Stimulated activated naive CD8-positive, alpha-beta T cell treated with anti-CD3 and anti-CD28 coated beads, Interleukin-15, amount 100 ng/mL, for 72 hours (primary cell): Measurements from ENCODE around the gene ZNRF3.

Source experiments
- ATAC-seq: fragments of 150-1000 bp; cut with Tn5 transposase; 2 replicates; pipeline ENCODE4 v1.10.0; 2021; ENCODE audit warnings: mild to moderate bottlenecking, moderate library complexity
- DNase-seq, 2 donors: peaks; one replicate each; pipeline ENCODE4 v3.0.0; 2021 to 2022
- H3K27ac Mint-ChIP-seq, 2 donors: one replicate each; pipeline ENCODE4 v1.8.0; 2022; ENCODE audit warnings: mild to moderate bottlenecking in 2 of 2, mixed read lengths in 2 of 2, moderate library complexity in 2 of 2
- H3K27me3 Mint-ChIP-seq: one replicate; pipeline ENCODE4 v1.8.0; 2022; ENCODE audit warnings: mixed read lengths
- H3K4me1 Mint-ChIP-seq: one replicate; pipeline ENCODE4 v1.8.0; 2022; ENCODE audit warnings: mild to moderate bottlenecking, mixed read lengths
- H3K4me3 Mint-ChIP-seq, 2 donors: one replicate each; pipeline ENCODE4 v1.8.0; 2022; ENCODE audit warnings: mild to moderate bottlenecking in 2 of 2, mixed read lengths in 2 of 2, moderate library complexity in 1 of 2
- H3K9me3 Mint-ChIP-seq, 2 donors: one replicate each; pipeline ENCODE4 v1.8.0; 2022; ENCODE audit warnings: mixed read lengths in 2 of 2

The ZNRF3 gene

DNA sequence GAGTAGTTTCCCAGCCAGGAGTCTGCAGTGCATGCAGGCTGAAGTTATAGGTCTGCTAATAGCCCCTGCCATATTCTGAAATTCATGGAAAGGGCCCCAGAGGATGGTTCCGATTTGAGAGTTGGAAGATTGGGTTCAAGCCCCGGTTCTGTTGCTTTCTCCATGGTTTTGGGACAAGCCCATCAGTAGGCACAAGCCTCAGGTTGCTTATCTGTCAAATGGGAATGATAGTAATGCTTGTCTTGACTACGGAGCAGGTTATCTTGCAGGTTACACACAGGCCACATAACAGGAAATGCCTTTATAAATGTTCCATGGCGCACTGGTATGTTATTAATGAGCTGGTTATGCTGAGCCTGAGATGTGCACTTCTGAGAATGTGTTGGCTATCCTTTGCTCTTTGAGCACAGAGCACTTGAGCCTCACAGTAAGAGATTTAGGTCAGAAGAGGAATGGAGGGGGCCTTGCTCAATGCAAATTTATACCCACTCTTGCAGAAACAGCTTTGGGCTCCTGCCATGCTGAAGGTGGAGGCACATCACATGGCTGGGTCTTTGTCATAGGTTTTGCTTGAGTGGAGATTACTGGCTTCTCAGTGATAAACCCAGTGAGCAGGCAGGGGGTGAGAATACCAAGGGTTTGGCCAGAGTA, 47.1 kb downstream of the ZNRF3 start:
- H3K4me3 Mint-ChIP-seq: no peak overlapping the region
- H3K9me3 Mint-ChIP-seq: no peaks in the 10 kb centered on the region
- H3K4me1 Mint-ChIP-seq: peaks cover 15% of the 10 kb centered on the region
- ATAC-seq: no peak
- no peak overlapping the region for H3K27ac Mint-ChIP-seq
- DNase-seq: no peak
- peaks cover 87% of the 10 kb centered on the region for H3K27me3 Mint-ChIP-seq

DNA sequence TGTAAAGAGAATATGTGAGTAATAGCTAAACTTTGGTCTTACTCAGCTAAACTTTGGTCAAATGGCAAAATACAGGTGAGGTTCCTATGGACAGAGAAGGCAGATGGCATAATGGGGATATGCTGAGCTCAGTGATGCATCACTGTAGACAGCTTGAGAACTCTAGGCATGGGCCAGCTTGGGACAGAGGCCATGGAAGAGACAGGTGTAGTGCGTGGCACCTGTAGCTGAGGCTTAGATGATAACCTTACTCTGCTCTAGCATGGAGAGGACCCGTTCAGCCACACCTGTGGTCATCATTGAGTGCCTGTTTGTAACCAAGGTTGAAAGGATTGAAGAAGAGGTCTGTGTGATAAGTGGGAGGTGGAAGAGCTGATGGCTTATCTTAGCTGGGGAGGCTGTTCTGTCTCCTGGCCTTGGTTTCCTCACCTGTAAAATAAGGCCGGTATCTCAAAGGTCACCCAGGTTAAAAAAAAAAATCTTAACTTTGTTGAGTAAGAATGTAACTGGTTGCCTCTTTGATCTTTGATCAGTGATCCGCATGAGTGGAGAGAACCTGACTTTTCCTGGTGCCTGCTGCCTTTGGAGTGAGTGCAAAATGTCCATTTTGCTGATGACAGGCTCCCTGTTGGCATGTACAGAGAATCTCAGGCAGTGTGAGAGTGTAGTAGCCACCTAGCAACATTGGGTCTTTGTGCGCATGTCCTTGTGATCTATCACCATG, 48.6 kb downstream of the ZNRF3 start:
- ATAC-seq (peak; percentile 23), DNase-seq (no peak)
- H3K27ac Mint-ChIP-seq: no peak overlapping the region
- H3K27me3 Mint-ChIP-seq: peaks cover 91% of the 10 kb centered on the region
- no peak overlapping the region for H3K4me3 Mint-ChIP-seq
- no peaks in the 10 kb centered on the region for H3K9me3 Mint-ChIP-seq
- peaks cover 9% of the 10 kb centered on the region for H3K4me1 Mint-ChIP-seq

DNA sequence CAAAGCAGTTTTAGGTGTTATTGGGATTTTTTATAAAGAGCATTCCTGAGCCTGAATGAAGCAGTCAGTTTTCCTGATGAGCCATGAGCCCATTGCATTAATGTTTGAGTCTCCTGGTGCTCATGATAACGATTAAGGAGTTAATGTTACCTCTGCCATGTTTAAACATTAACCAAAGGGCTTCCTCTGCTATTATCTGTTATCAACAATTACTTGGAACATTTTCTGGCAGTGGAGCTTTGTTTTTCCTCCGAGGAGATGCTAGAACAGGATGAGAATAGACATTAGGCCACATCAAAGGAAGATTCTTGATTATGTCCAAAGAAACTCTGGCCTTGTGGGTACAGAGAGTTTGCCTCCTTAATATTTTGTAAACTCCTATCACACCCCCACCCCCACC, 49.9 kb downstream of the ZNRF3 start:
- Mint-ChIP-seq H3K4me1 (peaks cover 9% of the 10 kb centered on the region), H3K9me3 (no peaks in the 10 kb centered on the region), H3K4me3 (no peak overlapping the region), H3K27ac (no peak overlapping the region), H3K27me3 (peaks cover 81% of the 10 kb centered on the region)
- ATAC-seq: no peak
- DNase-seq: no peak

GRCh38 chr22:28934026-28934425, 50.7 kb downstream of the ZNRF3 start:
- no peak overlapping the region for H3K27ac Mint-ChIP-seq
- H3K27me3 Mint-ChIP-seq: peaks cover 81% of the 10 kb centered on the region
- H3K4me1 Mint-ChIP-seq: peaks cover 9% of the 10 kb centered on the region
- no peaks in the 10 kb centered on the region for H3K9me3 Mint-ChIP-seq
- H3K4me3 Mint-ChIP-seq: no peak overlapping the region
- no peak for DNase-seq
- no peak for ATAC-seq

GRCh38 chr22:28935140-28935539, 51.8 kb downstream of the ZNRF3 start:
- no peaks in the 10 kb centered on the region for H3K9me3 Mint-ChIP-seq
- H3K27me3 Mint-ChIP-seq: peaks cover 88% of the 10 kb centered on the region
- peaks cover 9% of the 10 kb centered on the region for H3K4me1 Mint-ChIP-seq
- no peak overlapping the region for H3K27ac Mint-ChIP-seq
- DNase-seq (no peak), ATAC-seq (no peak)
- no peak overlapping the region for H3K4me3 Mint-ChIP-seq

DNA sequence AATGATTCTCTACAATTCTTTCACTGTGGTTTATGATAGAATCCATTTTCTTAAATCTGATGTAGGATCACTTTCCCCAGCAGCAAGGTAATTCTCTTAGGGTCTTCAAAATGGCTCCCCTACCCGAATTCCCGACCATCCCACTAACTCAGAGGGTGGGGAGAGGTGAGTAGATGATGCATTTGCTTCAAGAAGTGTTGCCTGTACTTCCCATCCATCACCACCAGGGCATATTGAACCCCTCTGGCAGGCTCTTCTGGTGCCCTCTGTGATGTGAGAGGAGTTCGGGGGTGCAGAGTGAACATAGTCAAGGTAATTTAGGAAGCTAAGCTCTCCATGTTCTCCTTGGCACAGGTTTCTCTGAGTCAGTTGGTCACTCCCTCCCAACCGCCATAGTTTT, 52.3 kb downstream of the ZNRF3 start:
- peaks cover 85% of the 10 kb centered on the region for H3K27me3 Mint-ChIP-seq
- H3K4me1 Mint-ChIP-seq: peaks cover 9% of the 10 kb centered on the region
- DNase-seq: no peak
- H3K27ac Mint-ChIP-seq: no peak overlapping the region
- no peak overlapping the region for H3K4me3 Mint-ChIP-seq
- no peaks in the 10 kb centered on the region for H3K9me3 Mint-ChIP-seq
- no peak for ATAC-seq

GRCh38 chr22:28936200-28936599, 52.8 kb downstream of the ZNRF3 start:
- Mint-ChIP-seq H3K4me3 (no peak overlapping the region), H3K4me1 (peaks cover 9% of the 10 kb centered on the region), H3K27me3 (peaks cover 85% of the 10 kb centered on the region), H3K27ac (no peak overlapping the region), H3K9me3 (no peaks in the 10 kb centered on the region)
- ATAC-seq (no peak), DNase-seq (no peak)

DNA sequence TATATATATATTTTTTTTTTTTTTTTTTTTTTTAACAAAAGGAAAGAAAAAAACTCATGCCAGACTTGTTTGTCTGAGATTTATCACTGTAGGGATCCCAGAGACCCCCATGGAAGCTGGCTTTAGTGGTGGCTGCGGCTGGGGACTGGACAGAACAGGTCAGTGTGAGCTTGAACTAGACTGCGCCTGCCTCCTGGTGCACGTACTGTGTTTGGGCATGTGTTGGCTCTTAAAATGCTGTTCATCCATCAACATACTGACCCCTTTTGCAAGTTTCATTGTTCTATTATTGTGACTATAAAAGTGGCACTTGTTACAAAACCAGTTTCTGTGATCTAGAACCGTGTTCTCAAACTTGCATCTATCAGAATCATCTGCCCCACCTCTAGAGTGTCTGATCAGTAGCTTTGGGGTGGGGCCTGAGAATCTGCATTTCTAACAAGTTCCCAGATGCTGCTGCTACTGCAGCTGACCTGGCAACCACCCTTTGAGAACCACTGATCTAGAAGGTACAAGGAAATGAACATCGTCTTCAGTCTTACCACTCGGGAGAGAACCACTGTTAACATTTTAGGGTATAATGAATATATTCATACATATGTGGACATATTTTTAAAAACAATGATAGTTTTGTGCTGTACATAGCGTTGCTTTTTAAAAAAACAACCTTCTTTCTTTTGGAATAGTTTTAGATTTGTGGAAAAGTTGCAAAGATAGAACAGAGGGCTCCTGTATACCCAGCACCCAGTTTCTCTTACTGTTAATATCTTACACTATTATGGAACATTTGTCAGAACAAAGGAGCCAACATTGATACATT, 54.0 kb downstream of the ZNRF3 start:
- peaks cover 85% of the 10 kb centered on the region for H3K27me3 Mint-ChIP-seq
- no peak overlapping the region for H3K27ac Mint-ChIP-seq
- DNase-seq (no peak), ATAC-seq (no peak)
- no peak overlapping the region for H3K4me3 Mint-ChIP-seq
- H3K9me3 Mint-ChIP-seq: no peaks in the 10 kb centered on the region
- H3K4me1 Mint-ChIP-seq: peaks cover 1% of the 10 kb centered on the region

DNA sequence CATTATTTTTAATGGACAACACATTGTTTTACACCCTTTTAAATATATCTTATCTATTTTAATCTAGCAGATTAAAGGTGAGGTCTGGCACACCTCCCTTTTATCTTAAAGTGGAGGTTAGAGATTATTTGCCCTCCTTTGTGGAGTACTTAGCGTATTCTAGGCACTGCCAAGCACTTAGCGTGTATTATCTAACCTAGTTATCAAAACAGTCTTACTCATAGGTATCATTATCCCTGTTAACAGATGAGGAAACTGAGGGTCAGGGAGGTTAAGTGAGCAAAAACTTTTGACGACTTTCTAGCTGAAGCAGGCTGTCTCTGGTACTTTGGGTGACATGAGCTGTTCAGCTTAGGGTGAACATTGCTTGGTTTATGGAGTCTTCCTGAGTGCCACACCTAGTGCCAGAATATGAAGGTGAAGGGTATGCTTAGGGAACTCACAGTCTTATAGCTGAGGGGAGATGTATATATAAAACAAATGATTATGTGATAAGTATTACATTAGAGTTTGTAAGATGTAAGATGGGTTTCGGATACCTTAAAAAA, 55.0 kb downstream of the ZNRF3 start:
- ATAC-seq (no peak), DNase-seq (no peak)
- H3K27ac Mint-ChIP-seq: no peak overlapping the region
- peaks cover 85% of the 10 kb centered on the region for H3K27me3 Mint-ChIP-seq
- no peaks in the 10 kb centered on the region for H3K4me1 Mint-ChIP-seq
- H3K4me3 Mint-ChIP-seq: no peak overlapping the region
- no peaks in the 10 kb centered on the region for H3K9me3 Mint-ChIP-seq

- H3K27ac Mint-ChIP-seq: no peak overlapping the region
- ATAC-seq: no peak
- no peaks in the 10 kb centered on the region for H3K9me3 Mint-ChIP-seq
- no peak overlapping the region for H3K4me3 Mint-ChIP-seq
- H3K27me3 Mint-ChIP-seq: peaks cover 83% of the 10 kb centered on the region
- DNase-seq: no peak
- no peaks in the 10 kb centered on the region for H3K4me1 Mint-ChIP-seq
These were observed 56.0 kb downstream of the ZNRF3 start for GRCh38 chr22:28939394-28939793.

- H3K4me3 Mint-ChIP-seq: no peak overlapping the region
- H3K27me3 Mint-ChIP-seq: peaks cover 79% of the 10 kb centered on the region
- H3K4me1 Mint-ChIP-seq: no peaks in the 10 kb centered on the region
- H3K9me3 Mint-ChIP-seq: no peaks in the 10 kb centered on the region
- ATAC-seq (no peak), DNase-seq (no peak)
- no peak overlapping the region for H3K27ac Mint-ChIP-seq
These were observed 56.6 kb downstream of the ZNRF3 start for GRCh38 chr22:28939932-28940331.

DNA sequence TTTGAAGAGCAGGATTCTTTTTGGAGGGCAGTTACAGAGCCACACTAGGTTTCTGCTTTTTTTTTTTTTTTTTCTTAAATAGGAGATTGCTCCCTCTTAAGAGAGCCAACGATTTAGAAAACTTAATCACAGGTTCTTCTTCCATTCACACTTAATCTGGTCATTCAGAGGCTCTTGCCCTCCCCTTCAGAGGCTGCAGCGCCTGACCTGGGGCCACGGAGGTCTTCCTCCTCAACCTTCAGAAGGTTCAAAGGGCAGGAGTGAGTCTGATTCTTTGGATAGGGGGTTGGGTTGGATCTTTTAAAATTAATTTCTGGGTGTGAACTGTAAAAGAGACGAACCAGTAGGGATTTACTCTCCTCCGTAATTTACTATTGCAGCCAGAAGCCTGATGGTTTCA, 57.1 kb downstream of the ZNRF3 start:
- no peaks in the 10 kb centered on the region for H3K9me3 Mint-ChIP-seq
- H3K4me3 Mint-ChIP-seq: no peak overlapping the region
- H3K27ac Mint-ChIP-seq: no peak overlapping the region
- peaks cover 78% of the 10 kb centered on the region for H3K27me3 Mint-ChIP-seq
- ATAC-seq (no peak), DNase-seq (no peak)
- no peaks in the 10 kb centered on the region for H3K4me1 Mint-ChIP-seq

DNA sequence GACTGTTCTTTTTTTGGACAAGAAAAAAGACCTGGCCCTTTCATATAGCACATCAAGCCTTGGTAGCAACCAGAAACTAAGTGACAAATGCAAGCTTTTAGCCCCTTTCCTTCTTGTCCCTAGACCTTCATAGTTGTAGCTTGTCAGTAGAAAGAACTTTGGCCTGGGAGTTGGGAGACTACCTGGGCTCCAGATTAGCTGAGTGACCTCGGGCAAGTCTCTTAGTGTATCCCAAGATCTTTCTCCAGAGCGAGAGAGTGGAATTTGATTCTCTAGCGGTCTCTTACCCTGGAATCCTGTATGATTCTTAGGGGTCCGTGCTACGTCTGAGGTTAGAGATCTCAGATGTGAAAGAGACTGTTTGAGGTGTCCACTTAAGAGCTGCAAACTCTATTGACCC, 59.0 kb downstream of the ZNRF3 start:
- no peaks in the 10 kb centered on the region for H3K4me1 Mint-ChIP-seq
- no peak overlapping the region for H3K4me3 Mint-ChIP-seq
- H3K27me3 Mint-ChIP-seq: peaks cover 79% of the 10 kb centered on the region
- peaks cover 11 to 13% of the 10 kb centered on the region in 2 donors for H3K9me3 Mint-ChIP-seq
- no peak for DNase-seq
- no peak for ATAC-seq
- H3K27ac Mint-ChIP-seq: no peak overlapping the region

DNA sequence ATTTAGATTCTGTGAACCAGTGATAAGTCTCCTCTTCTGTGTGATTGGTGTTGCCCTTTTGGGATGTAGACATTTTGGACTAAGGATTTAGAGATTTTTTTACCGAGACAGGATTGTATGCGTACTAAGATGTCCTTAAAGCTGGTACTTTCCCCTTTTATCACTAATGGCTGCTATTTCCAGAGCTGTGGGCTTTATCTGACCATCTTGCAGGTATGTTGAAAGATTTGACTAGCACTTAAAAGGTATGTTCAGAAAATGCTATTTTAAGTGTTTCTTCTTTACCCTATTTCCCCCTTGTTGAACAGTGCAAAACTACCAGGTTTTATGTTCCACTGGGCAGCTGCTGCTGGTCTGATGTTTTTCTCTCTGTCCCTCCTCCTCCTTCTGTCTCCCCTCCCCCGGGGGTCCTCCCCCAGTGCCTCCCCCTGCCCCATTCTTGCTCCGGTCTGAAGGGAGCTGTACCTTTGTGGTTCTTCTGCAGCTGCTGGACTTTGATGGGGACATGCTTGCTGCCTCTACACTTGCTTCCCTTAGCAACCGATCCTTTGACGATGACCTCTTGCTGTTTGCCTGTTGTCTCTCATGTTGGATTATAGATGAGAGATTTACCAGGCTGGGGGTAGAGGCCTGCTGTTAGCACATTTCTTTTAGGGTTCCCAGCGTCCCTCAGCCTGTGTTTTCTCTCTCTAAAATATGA, 59.6 kb downstream of the ZNRF3 start:
- H3K27me3 Mint-ChIP-seq: peaks cover 79% of the 10 kb centered on the region
- no peaks in the 10 kb centered on the region for H3K4me1 Mint-ChIP-seq
- ATAC-seq (no peak), DNase-seq (no peak)
- H3K27ac Mint-ChIP-seq: no peak overlapping the region
- no peak overlapping the region for H3K4me3 Mint-ChIP-seq
- peaks cover 14 to 16% of the 10 kb centered on the region in 2 donors for H3K9me3 Mint-ChIP-seq

DNA sequence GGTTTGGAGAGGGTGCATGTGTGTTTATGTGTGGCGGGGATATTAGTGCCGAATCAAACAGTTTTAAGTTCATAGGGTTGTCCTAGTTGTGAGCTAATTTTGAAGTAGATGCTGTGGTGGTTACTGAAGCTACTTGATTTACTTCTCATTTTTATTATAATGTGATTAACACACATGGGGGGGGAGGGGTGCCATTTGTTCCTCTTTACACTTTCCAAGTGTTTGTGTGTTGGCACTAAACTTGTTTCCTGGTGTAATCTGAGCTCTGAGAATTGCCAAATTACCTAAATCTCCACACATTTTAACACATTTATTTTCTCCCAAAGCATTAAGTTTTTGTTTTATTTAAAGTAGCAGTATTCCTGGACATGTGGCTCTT, 60.1 kb downstream of the ZNRF3 start:
- Mint-ChIP-seq H3K27ac (no peak overlapping the region), H3K9me3 (peaks cover 14 to 16% of the 10 kb centered on the region in 2 donors), H3K4me3 (no peak overlapping the region), H3K27me3 (peaks cover 75% of the 10 kb centered on the region), H3K4me1 (no peaks in the 10 kb centered on the region)
- DNase-seq (no peak), ATAC-seq (no peak)
